Panc1 (cell line): ENCODE data around the gene LTBP2. TPM values are rescaled to one million over a fixed set of nuclear protein-coding genes. Genes with fewer than 3 reads are reported as not detected.

ENCODE experiments used
- ATAC-seq: fragments of 200-7000 bp; cut with Tn5 transposase; 2 replicates; pipeline ENCODE4 v1.9.1; 2020; ENCODE audit warnings: mild to moderate bottlenecking, moderate library complexity
- BruUV-seq: library from RNA; stranded (reverse); fragments of 400-500 nt; replicated peaks from 2 replicates; lab custom pipeline; 2021; lab: Mats Ljungman, UMichigan
- CTCF ChIA-PET: fragments of 300-600 bp; sonication (Branson Sonifier 250); formaldehyde crosslinking; loops from one replicate; lab custom pipeline; 2022; ENCODE audit warnings: antibody characterized with exemption; lab: Charles Lee
- POLR2A ChIA-PET: fragments of 300-600 bp; sonication (Branson Sonifier 250); formaldehyde crosslinking; loops from one replicate; lab custom pipeline; 2022; ENCODE audit warnings: antibody characterized with exemption; lab: Charles Lee
- DNase-seq: peaks from one replicate; pipeline ENCODE4 v3.0.0-alpha.2; 2010; ENCODE audit warnings: low read depth, low spot score
- H3K27ac ChIP-seq: 2 replicates; pipeline ENCODE4 v1.5.1; 2011; ENCODE audit warnings: mild to moderate bottlenecking, low read length, inconsistent platforms
- H3K27me3 ChIP-seq: fragments of 200-500 bp; sonication (Bioruptor generic); 2 replicates; pipeline ENCODE4 v1.6.0; 2014; ENCODE audit warnings: low read length, inconsistent platforms; ENCODE audit not compliant: control insufficient read depth, insufficient read depth
- H3K36me3 ChIP-seq: fragments of 200-500 bp; sonication (Bioruptor generic); 2 replicates; pipeline ENCODE4 v1.5.1; 2014; ENCODE audit warnings: inconsistent platforms, mild to moderate bottlenecking, low read length, moderate library complexity; ENCODE audit not compliant: control insufficient read depth, insufficient read depth
- H3K4me1 ChIP-seq: 2 replicates; pipeline ENCODE4 v1.5.1; 2011; ENCODE audit warnings: inconsistent platforms, mild to moderate bottlenecking, low read length, moderate library complexity; ENCODE audit not compliant: control insufficient read depth, insufficient read depth
- H3K4me3 ChIP-seq, 2 experiments: 2 replicates each; pipeline ENCODE4 v1.5.1; 2011 to 2012; ENCODE audit warnings: low read depth in 2 of 2, low read length in 2 of 2, mild to moderate bottlenecking in 2 of 2, inconsistent platforms in 1 of 2, moderate library complexity in 1 of 2
- H3K9me3 ChIP-seq: fragments of 200-500 bp; sonication (Bioruptor generic); 2 replicates; pipeline ENCODE4 v1.5.1; 2014; ENCODE audit warnings: low read depth, mild to moderate bottlenecking, inconsistent platforms, low read length, moderate library complexity; ENCODE audit not compliant: control insufficient read depth, insufficient read depth
- CTCF ChIP-seq: fragments of 450-650 bp; IDR thresholded peaks from 2 replicates; pipeline ENCODE4 v1.5.1; 2017; ENCODE audit warnings: mild to moderate bottlenecking
- POLR2AphosphoS5 ChIP-seq: IDR thresholded peaks from 2 replicates; pipeline ENCODE4 v1.6.1; 2012; ENCODE audit warnings: mild to moderate bottlenecking, low read depth, low read length, moderate library complexity
- REST ChIP-seq, 2 experiments: IDR thresholded peaks; 2 replicates each; pipeline ENCODE4 v1.6.1; 2011 to 2012; ENCODE audit warnings: low read depth in 2 of 2, control low read depth in 1 of 2, low read length in 1 of 2, mild to moderate bottlenecking in 1 of 2, moderate library complexity in 1 of 2; ENCODE audit not compliant: insufficient read depth in 1 of 2
- SIN3A ChIP-seq: IDR thresholded peaks from 2 replicates; pipeline ENCODE4 v1.6.1; 2012; ENCODE audit warnings: low read depth, mild to moderate bottlenecking, low read length, moderate library complexity, borderline replicate concordance; ENCODE audit not compliant: insufficient read depth
- TCF7L2 ChIP-seq: IDR thresholded peaks from 2 replicates; pipeline ENCODE4 v1.6.1; 2011; ENCODE audit warnings: mild to moderate bottlenecking, low read depth, low read length, inconsistent platforms
- in situ Hi-C: cut with HindIII; loops from 2 replicates; pipeline ENCODE4 v1.10.0; 2016; ENCODE audit warnings: low sequenced_read_pairs, low pct_unique_long_range_greater_than_20kb
- intact Hi-C: fragments of 100-400 bp; cut with micrococcal nuclease; formaldehyde crosslinking; loops from one replicate; pipeline ENCODE4 v1.10.0; 2022; ENCODE audit not compliant: unreplicated experiment
- total RNA-seq: library from RNA; stranded (reverse); gene quantifications from one replicate; pipeline ENCODE4 v1.2.1, GENCODE V29; 2021; ENCODE audit not compliant: unreplicated experiment

LTBP2 gene
- total RNA-seq, 1 experiment from 2014 or later: 69.8 TPM

DNA sequence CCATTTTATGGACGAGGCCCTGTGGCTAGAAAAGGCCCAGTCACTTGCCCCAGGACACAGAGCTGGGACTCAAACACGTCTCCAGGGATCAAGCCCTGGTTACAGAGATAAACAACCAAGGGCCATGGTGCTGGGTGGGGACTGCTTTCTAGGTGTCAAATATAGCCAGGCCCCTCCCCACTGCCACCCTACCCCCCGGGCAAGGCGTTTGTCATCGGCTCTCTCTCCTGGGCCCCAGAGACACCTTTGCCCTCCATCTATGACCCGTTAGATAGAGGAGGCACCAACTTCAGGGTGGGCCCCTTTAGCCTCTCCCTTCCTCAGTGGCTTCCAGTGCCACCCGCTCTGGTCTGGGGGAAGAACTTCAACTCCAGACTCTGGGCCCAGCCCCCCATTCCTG lies 18.0 kb downstream of the LTBP2 start:
- Histone ChIP-seq H3K4me3 (no peak overlapping the region), H3K9me3 (no peaks in the 10 kb centered on the region), H3K27ac (no peak overlapping the region), H3K36me3 (no peaks in the 10 kb centered on the region), H3K27me3 (no peaks in the 10 kb centered on the region), H3K4me1 (no peaks in the 10 kb centered on the region)
- CTCF ChIA-PET: no interaction called here
- TF ChIP-seq TCF7L2 (no peak), SIN3A (no peak), REST (IDR thresholded peaks at IDR 0.05; ENCODE audit: insufficient read depth in 1 of 2, low read depth in 2 of 2, low read length in 1 of 2) (no peak), CTCF (no peak), POLR2AphosphoS5 (no peak)
- no peak for ATAC-seq
- DNase-seq: no peak
- no TSS peak for BruUV-seq
- intact Hi-C loops (no loop called here), in situ Hi-C loops (no loop called here)
- POLR2A ChIA-PET: no interaction called here

GRCh38 chr14:74593241-74593953 lies 18.6 kb downstream of the LTBP2 start:
- Histone ChIP-seq H3K27ac (no peak overlapping the region), H3K9me3 (no peaks in the 10 kb centered on the region), H3K4me3 (no peak overlapping the region), H3K36me3 (no peaks in the 10 kb centered on the region), H3K4me1 (no peaks in the 10 kb centered on the region), H3K27me3 (no peaks in the 10 kb centered on the region)
- in situ Hi-C loops (no loop called here), intact Hi-C loops (no loop called here)
- TF ChIP-seq REST (IDR thresholded peaks at IDR 0.05; ENCODE audit: insufficient read depth in 1 of 2, low read depth in 2 of 2, low read length in 1 of 2) (no peak), POLR2AphosphoS5 (no peak), CTCF (no peak)
- POLR2A ChIA-PET: interaction anchor here (0.6 kb wide), 1 partner anchor 290 kb away, joined by 5 read pairs; no protein-coding TSS in a partner anchor
- CTCF ChIA-PET: no interaction called here
- ATAC-seq: no peak
- BruUV-seq: no TSS peak
- no peak for DNase-seq
